GM18951 (cell line): ENCODE measurements around the gene NINJ2.

Experiments
- POLR2A ChIP-seq: IDR thresholded peaks from 4 replicates; pipeline ENCODE4 v1.6.1; 2011; ENCODE audit warnings: mild to moderate bottlenecking; ENCODE audit not compliant: insufficient read length, insufficient read depth; ENCODE audit errors: extremely low read depth
- in situ Hi-C: fragments of 300-500 bp; cut with MboI; formaldehyde crosslinking; loops from one replicate; pipeline ENCODE4 v1.12.0; 2022; ENCODE audit warnings: low sequenced_read_pairs, mixed read lengths, inconsistent platforms; ENCODE audit not compliant: unreplicated experiment

The NINJ2 gene

DNA sequence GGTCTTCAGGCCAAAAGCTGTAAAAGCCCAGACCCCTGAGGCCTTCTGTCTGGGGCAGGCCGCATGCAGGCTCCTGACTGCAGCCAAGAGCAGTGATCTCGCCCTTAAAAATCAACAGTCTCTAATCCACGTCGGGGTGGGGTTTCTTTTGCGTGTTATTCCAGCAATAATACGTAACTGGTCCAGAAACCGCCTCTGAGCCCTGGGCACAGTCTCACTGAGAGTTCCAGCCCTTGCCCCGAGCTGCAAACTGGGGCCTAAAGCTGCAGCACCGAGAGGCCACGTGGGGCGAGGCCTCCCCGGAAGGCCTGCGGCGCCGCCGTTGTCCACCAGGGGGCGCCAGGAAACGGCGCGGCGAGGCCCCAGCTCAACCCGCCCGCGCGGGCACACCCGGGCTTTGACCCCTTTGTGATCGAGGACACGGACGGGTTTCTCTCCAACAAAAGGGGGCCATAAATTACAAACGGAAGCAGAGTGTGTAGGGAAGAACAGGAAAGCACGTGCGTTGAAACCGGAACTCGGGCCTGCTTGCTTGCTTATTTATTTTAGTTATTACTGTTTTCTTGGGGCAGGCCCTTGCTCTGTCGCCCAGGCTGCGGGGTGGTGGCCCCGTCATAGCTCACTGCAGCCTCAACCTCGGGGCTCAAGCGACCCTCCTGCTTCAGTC, 87.2 kb downstream of the NINJ2 start:
- in situ Hi-C loops = loop anchor here (10.0 to 25.0 kb wide), 2 partner anchors 239 to 1011 kb away; partner anchors contain the start of gene FBXL14
- no peak for TF ChIP-seq POLR2A

DNA sequence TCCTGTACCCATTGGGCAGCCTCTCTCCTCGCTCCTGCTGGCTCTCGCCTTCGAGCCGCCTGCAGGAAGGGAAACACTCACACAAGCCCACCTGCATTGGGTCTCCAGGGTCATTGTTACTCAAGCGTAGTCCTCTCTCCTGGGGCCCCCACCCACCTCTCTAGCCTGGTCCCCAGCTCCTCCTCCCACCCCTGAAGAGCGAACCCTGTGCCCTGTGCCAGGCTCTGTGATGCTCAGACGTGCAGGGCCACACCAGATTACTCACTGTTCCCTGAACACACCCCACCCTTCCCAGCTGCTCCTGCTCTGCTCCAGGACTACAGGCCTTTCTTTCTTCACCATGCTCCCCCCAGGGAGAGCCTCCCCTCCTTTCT, 88.1 kb downstream of the NINJ2 start:
- TF ChIP-seq POLR2A = no peak
- in situ Hi-C loops = loop anchor here (10.0 to 25.0 kb wide), 2 partner anchors 240 to 1012 kb away; partner anchors contain the start of gene FBXL14

DNA sequence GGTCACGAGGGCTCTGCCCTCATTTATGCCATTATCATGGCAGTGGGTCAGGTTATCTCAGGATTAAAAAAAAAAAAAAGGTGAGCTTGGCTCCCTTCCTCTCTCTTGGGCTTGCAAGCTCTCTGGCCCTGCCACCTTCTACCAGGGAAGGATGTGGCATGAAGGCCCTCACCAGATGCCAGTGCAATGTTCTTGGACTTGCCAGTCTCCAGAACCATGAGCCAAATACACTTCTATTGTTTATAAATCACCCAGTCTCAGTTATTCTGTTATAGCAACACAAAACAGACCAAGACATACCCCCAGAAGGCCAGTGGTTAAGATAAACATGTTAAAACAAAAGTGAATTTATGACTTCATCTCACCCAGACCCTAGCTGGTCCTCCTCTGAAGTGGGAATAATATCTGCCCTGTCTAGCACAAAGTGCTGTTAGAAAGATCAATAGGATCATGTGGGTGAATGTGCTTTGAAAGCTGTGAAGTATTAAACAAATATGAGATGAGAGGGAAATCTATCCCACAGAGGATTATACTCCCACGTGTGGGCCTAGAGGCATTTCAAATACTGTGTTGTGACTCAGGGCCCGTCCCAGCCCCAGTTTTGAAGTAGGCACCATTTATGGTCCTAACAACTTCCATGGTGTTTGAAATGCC, 88.6 kb downstream of the NINJ2 start:
- in situ Hi-C loops = loop anchor here (10.0 to 25.0 kb wide), 3 partner anchors 240 to 1013 kb away; partner anchors contain the start of gene FBXL14
- no peak for TF ChIP-seq POLR2A

DNA sequence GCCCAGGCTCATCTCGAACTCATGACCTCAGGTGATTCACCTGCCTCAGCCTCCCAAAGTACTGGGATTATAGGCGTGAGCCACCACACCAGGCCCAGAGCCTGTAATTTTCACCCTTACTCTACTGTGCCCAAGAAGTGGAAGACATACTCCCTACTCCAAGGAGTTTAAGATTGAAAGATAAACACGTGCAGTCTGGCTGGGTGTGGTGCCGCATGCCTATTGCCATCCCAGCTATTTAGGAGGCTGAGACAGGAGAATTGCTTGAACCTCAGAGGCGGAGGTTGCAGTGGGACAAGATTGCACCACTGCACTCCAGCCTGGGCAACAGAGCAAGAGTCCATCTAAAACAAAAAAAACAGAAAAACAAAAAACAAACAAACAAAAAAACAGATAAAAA, 90.0 kb downstream of the NINJ2 start:
- in situ Hi-C loops = loop anchor here (10.0 to 25.0 kb wide), 2 partner anchors 242 to 514 kb away; no protein-coding TSS in a partner anchor
- TF ChIP-seq POLR2A = no peak

DNA sequence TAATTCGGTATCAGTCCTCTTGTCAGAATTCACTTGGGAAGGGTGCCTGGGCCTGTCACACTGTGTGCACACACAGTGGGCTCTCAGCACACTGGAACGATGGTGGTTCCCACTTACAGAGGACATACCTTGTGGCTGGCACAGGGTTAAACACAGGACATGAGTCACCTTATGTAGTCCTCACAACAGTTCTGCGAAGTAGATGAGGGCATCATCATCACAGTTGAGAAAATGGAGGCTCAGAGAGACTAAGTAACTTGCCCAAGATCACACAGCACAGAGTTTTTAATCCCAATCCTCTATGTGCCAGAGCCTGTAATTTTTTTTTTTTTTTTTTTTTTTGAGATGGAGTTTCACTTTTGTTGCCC, 90.7 kb downstream of the NINJ2 start:
- TF ChIP-seq POLR2A = no peak
- in situ Hi-C loops = loop anchor here (10.0 to 25.0 kb wide), 2 partner anchors 242 to 515 kb away; no protein-coding TSS in a partner anchor

DNA sequence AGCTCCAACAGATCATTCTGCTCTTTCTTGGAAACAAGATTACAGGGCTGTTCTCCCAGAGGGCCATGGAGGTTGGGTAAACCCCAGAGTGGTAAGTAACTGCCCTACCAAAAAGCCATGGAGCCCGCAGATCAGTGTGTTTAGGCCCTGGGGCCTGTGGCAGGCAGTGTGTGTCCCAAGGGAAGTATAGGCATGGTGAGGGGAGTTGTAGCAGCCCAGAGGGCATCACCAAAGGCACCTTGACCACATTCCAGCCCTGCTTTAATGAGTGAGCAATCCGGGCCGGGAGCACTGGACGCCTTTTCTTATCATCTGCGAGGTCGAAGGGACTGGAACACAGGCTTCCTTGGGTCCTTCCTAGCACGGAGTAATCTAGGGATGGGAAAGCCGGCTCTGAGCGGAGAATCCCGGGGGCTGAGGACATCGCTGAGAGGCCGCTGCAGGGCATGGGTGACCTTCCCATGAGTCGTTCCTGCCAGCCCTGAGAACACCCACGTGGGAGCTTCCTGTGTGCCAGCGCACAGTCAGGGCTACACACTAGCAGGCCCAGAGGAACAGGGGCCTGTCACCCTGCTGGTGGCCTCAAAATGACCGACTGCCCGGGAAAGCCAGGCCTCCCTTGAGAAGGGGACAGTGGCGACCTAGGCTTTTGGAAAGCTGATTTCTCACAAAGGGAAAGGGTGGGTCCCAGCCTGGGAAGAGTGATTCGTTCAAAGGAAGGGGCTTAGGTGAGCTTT, 91.3 kb downstream of the NINJ2 start:
- in situ Hi-C loops = loop anchor here (10.0 to 25.0 kb wide), 2 partner anchors 243 to 515 kb away; no protein-coding TSS in a partner anchor
- TF ChIP-seq POLR2A = no peak

DNA sequence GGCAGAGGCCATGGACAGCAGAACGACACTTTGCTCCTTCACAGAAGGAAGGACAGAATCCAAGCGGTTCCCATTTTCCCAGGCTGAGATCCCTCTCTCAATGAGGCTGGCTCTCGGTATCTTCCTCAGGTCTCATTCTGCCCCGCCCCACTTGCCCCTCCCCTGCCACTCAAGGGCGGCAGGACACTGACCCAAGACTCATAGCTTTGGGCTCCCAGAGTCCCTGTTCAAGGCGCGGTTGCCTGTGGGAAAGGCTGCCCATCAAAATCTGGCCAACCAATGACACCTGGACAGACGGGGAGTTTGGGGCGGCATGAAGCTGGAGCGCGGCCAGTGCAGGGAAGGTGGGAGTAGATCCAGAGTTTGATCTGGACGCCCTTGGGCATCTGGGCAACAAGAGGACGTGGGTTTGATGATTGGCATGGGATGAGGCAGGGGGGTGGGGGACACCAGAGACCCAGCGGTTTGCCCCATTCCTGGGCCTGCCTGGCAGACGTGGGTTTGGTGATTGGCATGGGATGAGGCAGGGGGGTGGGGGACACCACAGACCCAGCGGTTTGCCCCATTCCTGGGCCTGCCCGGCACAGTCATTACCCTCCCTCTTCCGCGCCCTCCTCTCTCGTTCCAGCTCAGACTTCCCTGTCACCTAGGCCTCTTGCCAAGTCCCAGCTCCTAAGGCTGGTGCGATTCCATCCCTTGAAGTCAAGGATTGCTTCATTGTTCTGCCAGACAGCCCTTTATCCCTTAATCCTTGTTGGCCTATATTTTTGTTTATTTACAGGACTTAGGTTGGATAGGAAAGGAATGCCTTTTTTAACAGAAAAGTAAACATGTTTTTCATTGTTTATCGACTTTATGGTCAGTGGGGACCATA, 92.1 kb downstream of the NINJ2 start:
- no peak for TF ChIP-seq POLR2A
- in situ Hi-C loops = loop anchor here (10.0 to 25.0 kb wide), 2 partner anchors 244 to 516 kb away; no protein-coding TSS in a partner anchor

DNA sequence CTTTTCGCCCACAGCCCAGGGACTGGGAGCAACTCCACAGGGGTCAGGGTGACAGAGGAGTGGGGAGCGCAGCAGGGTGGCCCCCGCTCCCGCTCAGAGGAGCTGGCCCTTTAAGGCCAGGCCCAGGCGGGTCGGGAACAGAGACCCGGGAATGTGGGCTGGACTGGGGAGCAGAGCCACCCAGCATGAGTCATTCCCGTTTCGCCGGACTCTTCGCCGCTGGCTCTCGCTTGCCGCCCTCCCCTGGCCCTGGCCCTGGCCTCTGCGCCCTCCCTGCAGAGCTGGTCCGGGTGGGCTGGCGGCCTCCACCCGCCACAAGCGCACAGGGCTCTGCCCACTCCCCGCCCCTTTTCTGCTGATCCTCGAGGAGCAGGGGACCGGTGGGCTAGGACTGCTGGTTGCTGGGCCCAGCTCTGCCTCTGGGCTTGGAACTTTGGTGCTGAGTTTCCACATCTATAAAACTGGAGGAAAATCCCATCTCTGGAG, 92.8 kb downstream of the NINJ2 start:
- in situ Hi-C loops = loop anchor here (10.0 to 25.0 kb wide), 2 partner anchors 244 to 517 kb away; no protein-coding TSS in a partner anchor
- no peak for TF ChIP-seq POLR2A

DNA sequence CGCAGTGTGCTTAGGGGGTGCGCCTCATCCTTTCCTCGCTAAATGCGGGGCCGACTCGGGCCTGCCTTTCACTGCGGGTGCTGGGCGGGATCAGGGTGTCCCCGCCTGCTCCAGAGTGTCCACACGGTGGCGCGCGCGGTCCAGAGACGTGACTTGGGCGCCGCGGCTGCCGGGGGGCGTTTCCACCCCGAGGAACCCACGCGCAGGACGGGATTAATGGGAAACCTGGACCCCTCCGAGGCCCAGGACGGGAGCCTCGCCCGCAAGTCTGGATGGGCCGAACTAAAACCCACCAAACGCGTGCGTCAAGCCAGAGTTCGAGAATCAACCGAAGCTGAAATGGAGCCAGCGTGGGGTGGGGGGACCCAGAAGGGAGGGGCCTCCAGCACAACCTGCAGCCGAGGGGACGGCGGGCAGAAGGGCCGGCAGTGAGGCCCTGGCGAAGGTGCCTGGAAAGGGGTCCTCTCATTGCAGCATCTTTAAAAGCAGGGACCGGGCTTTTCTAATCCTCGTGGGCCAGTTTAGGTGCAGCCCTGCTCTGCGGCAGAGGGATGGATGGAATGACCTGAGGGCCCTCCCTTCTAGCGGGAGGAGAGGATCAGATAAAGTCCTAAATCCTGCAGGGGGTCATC, 93.3 kb downstream of the NINJ2 start:
- in situ Hi-C loops = loop anchor here (10.0 to 25.0 kb wide), 3 partner anchors 245 to 517 kb away; no protein-coding TSS in a partner anchor
- no peak for TF ChIP-seq POLR2A

DNA sequence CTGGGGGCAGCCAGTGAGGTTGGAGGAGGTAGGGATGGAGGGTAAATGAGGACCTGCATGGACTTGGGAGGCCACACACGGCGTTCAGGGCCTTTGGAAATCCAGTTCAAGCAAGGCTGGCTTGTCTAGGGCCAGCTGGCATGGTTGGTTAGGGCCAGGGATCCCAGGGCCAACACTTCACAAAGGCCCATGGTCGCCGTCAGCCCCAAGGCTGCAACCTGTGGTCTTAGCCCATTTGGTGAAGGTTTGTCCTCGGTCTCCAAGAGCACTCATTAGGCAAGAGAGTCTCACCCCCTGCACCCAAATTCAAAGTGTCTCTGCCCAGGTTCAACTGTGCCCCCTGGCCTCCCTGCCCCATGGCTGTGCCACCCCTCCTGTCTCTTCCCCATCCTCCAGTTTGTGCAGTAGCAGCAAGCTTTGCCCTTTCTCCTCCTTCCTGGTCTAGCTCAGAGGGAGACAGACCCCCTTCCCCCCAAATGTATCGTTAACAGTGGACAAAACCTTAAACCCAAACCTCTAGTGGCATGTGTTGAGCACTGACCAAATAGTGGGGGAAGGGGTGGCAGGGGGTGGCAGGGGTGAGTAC, 94.1 kb downstream of the NINJ2 start:
- TF ChIP-seq POLR2A = no peak
- in situ Hi-C loops = loop anchor here (10.0 to 25.0 kb wide), 2 partner anchors 386 to 518 kb away; no protein-coding TSS in a partner anchor

DNA sequence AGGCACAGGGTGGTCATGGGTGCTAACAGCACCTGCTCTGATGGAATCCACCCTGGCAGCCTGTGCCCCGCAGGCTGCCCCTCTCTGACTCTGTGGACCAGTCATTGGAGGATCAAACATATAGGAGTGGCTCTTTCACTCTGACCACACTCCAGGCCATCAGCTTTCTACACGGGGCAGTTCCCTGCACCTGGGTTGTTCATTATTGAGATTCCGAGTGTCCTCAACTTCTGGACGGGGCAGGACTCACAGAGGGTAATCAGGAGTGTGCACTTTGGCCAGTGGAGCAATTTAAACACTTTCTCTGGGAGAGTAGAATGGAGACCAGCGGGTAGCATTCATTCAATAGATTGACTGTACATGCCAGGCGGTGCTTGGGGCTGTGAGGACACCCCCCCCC, 94.8 kb downstream of the NINJ2 start:
- TF ChIP-seq POLR2A = no peak
- in situ Hi-C loops = loop anchor here (10.0 to 25.0 kb wide), 2 partner anchors 386 to 519 kb away; no protein-coding TSS in a partner anchor

DNA sequence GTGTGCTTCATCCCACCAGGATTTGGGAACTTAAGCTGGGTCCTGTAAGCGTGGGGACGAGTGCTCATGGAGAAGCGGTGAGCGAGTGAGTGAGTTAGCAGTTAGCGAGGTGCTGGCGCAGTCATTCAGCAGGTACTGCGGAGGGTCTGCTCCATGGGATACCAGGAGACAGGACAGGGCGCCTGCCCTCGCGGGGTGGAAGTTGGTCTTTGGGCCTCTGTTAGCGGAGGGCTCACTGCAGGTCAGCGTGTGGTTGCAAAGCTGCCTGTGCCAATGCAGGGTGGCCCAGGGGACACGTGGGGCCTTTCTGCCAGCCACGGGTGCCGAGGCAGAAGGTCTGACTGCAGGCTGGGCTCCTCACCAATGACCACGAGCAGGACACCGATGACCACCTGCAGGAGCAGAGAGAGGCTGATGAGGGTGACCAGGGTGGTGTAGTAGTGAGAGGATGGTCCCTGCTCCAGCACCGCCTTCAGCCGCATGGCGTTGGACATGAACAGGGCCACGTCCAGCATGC, 97.6 kb downstream of the NINJ2 start:
- in situ Hi-C loops = loop anchor here (10.0 to 25.0 kb wide), 2 partner anchors 389 to 522 kb away; no protein-coding TSS in a partner anchor
- no peak for TF ChIP-seq POLR2A
